ENCODE measurements around the gene NPL.
A peak's percentile ranks its signal among the peaks of the same experiment; 100 is the strongest.

- no peak for TF ChIP-seq RCOR1 (IDR thresholded peaks at IDR 0.05; ENCODE audit: low read depth, low read length)
- TF ChIP-seq ELK1 (IDR thresholded peaks at IDR 0.05; ENCODE audit: low read depth, low read length): no peak
- TF ChIP-seq CTCF (IDR thresholded peaks at IDR 0.05): peak; percentile 96
- TF ChIP-seq POLR2A (IDR thresholded peaks at IDR 0.05; ENCODE audit: low read length): no peak
- TF ChIP-seq CHD4 (IDR thresholded peaks at IDR 0.05; ENCODE audit: borderline replicate concordance): no peak
- TF ChIP-seq CHD2 (IDR thresholded peaks at IDR 0.05; ENCODE audit: low read length, partially characterized antibody): no peak
- TF ChIP-seq RNF2 (IDR thresholded peaks at IDR 0.05; ENCODE audit: borderline replicate concordance, low read depth): no peak
- no peak for TF ChIP-seq FOSL2 (IDR thresholded peaks at IDR 0.05)
- no peak for TF ChIP-seq FOSL2 (CRISPR knock-in tag; IDR thresholded peaks at IDR 0.05)
- TF ChIP-seq EP300 (IDR thresholded peaks at IDR 0.05): no peak
- no peak for TF ChIP-seq CBX2 (IDR thresholded peaks at IDR 0.05; ENCODE audit: borderline replicate concordance, low read depth)
These were observed 4.9 kb upstream of the NPL start for GRCh38 chr1:182784556-182785171.
